ENCODE results near the gene ADSS1.

- TF ChIP-seq CTCF (IDR thresholded peaks at IDR 0.05) (no peak), POLR2A (IDR thresholded peaks at IDR 0.05) (no peak)
These were observed 25.2 kb upstream of the ADSS1 start for GRCh38 chr14:104698688-104699425.
